Choroid plexus epithelial cell (primary cell): Measurements from ENCODE around the gene ATR.

Source experiments
- DNase-seq: peaks from one replicate; pipeline ENCODE4 v3.0.0-alpha.2; 2010; ENCODE audit warnings: low read depth
- H3K4me3 ChIP-seq: 2 replicates; pipeline ENCODE4 v1.5.1; 2011; ENCODE audit warnings: low read depth, mild to moderate bottlenecking, control low read depth, low read length, moderate library complexity
- CTCF ChIP-seq: conservative IDR thresholded peaks from 2 replicates; pipeline ENCODE4 v1.5.1; 2011; ENCODE audit warnings: low read depth, mild to moderate bottlenecking, control low read depth, inconsistent platforms, low read length, moderate library complexity

ATR gene

DNA sequence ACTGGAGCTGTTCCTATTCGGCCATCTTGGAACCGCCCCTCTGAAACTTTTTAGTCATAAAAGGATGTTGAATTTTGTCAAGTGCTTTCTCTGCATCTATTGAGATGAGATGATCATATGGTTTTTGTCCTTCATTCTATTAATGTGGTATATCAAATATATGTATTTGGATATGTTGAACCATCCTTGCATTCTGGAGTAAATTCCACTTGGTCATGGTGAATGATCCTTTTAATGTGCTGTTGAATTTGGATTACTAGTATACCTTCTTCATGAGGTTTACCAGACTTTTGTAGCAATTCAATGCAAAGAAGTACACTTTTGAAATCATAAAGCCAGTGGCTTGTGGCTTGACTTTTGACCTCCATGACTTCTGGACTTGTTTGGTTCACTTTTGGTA, 97.3 kb downstream of the ATR start:
- no peak for DNase-seq
- no peak for TF ChIP-seq CTCF
- no peak overlapping the region for H3K4me3 ChIP-seq

DNA sequence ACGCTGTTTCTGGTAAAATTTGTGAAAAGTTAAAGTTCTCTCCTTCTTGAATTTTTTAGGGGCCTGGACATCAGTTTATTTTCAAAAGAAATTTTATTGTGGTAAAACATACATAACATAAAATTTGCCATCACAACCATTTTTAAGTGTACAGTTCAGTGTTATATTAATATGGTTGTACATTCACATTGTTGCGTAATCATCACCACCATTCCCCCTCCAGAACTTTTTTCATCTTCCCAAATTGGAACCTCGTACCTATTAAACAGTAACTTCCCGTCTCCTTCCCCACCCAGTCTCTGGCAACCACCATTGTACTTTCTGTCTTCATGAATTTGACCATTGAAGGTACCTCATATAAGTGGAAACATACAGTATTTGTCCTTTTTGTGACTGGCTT, 107.7 kb downstream of the ATR start:
- H3K4me3 ChIP-seq, result no peak overlapping the region
- DNase-seq, result no peak
- TF ChIP-seq CTCF, result no peak

GRCh38 chr3:142468456-142468855, 110.1 kb downstream of the ATR start:
- DNase-seq, result no peak
- no peak for TF ChIP-seq CTCF
- H3K4me3 ChIP-seq, result no peak overlapping the region

GRCh38 chr3:142467768-142468167, 110.8 kb downstream of the ATR start:
- DNase-seq, result no peak

DNA sequence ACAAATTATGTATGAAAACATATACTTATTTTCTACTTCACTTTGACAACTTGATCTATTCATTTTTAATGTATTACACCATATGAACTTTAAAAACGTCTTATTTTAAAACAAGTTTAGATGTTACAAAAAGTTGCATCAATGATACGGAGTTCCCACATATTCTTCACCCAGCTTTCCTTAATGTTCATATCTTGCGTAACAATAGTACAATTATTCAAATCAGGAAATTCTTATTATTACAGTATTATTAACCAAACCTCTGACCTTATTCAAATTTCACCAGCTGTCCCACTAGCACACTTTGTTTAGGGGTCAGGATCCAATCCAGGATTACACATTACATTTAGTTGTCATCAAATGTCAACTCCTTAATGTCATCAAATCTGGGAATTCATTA, 117.8 kb downstream of the ATR start:
- H3K4me3 ChIP-seq, result no peak overlapping the region
- no peak for DNase-seq
- TF ChIP-seq CTCF, result no peak

More at GRCh38 chr3:142467768-142468167, 110.8 kb downstream of the ATR start:
- TF ChIP-seq CTCF, result no peak
- no peak overlapping the region for H3K4me3 ChIP-seq

DNA sequence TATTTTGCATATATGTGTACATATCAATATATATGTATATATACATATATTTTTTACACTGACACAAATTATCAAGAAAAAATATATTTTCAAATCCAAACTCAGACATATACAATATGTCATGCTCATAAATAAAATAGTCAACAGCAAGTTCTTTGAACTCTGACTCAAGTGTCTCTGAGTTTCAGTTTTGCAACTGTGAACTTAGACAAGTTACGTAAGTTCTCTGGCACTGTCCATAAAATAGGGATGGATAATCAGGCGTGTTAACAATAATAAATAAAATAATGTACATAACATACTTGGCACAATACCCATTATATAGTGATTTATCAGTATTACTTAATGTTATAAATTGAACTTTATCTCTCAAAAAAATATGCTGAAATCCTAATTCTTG, 118.6 kb downstream of the ATR start:
- peak; percentile 25 for DNase-seq
- TF ChIP-seq CTCF, result no peak
- H3K4me3 ChIP-seq, result no peak overlapping the region

GRCh38 chr3:142459096-142459495, 119.4 kb downstream of the ATR start:
- DNase-seq, result no peak
- no peak overlapping the region for H3K4me3 ChIP-seq
- TF ChIP-seq CTCF, result no peak
